ENCODE data around the gene NOTO. TPM values are rescaled to one million over a fixed set of nuclear protein-coding genes. Genes with fewer than 3 reads are reported as not detected.

The NOTO gene
- total and polyA plus RNA-seq, 2 of the 8 experiments (the other 6 are each of a cell fraction or from before 2014, with no cell fraction given): 0.33 to 0.54 TPM

- no peak for TF ChIP-seq RNF2 (IDR thresholded peaks at IDR 0.05; ENCODE audit: borderline replicate concordance, low read depth, low read length, missing control alignments, poor library complexity, severe bottlenecking)
- no peak for TF ChIP-seq EP300 (IDR thresholded peaks at IDR 0.05; ENCODE audit: borderline replicate concordance in 1 of 2, low read depth in 2 of 2, low read length in 2 of 2)
- no peak for TF ChIP-seq NRF1 (IDR thresholded peaks at IDR 0.05; ENCODE audit: low read depth, low read length)
- TF ChIP-seq ZNF274 (IDR thresholded peaks at IDR 0.05; ENCODE audit: borderline replicate concordance, extremely low read depth, low read length): no peak
- TF ChIP-seq BRCA1 (IDR thresholded peaks at IDR 0.05; ENCODE audit: low read depth, low read length): no peak
- no peak for TF ChIP-seq TCF12 (IDR thresholded peaks at IDR 0.05; ENCODE audit: low read depth, low read length)
- Histone ChIP-seq H4K91ac (replicated peaks; ENCODE audit: insufficient read length, low read length) (no peak overlapping the region), H4K20me1 (replicated peaks in 1 of 2; ENCODE audit: control insufficient read depth in 1 of 2, insufficient read depth in 2 of 2, low read length in 2 of 2) (peaks cover 4 to 21% of the 10 kb centered on the region in 2 experiments), H3K4me3 (ENCODE audit: extremely low read depth in 1 of 4, insufficient read depth in 2 of 4, low read depth in 3 of 4, low read length in 4 of 4) (no peak overlapping the region), H2BK15ac (ENCODE audit: low read length) (no peak overlapping the region), H3K14ac (ENCODE audit: insufficient read length) (no peak overlapping the region), H4K8ac (ENCODE audit: extremely low read depth, insufficient read depth, low read length) (no peak overlapping the region), H3K36me3 (ENCODE audit: control insufficient read depth in 2 of 4, insufficient read depth in 4 of 4, low read length in 3 of 4) (peaks cover 63 to 96% (median 85%) of the 10 kb centered on the region in 4 experiments), H3K18ac (ENCODE audit: extremely low read depth, low read length) (no peak overlapping the region), H2BK5ac (ENCODE audit: low read depth, low read length) (no peak overlapping the region), H2BK20ac (ENCODE audit: low read length) (no peak overlapping the region), H3K27me3 (replicated peaks in 1 of 4; ENCODE audit: control insufficient read depth in 3 of 4, extremely low read depth in 1 of 4, insufficient read depth in 3 of 4, low read length in 3 of 4) (no peaks in the 10 kb centered on the region), H3K23me2 (ENCODE audit: low read depth, low read length) (no peaks in the 10 kb centered on the region), H3K79me2 (ENCODE audit: control insufficient read depth in 1 of 2, insufficient read depth in 2 of 2, low read length in 2 of 2) (peaks cover 0 to 11% of the 10 kb centered on the region in 2 experiments; a peak in 2 of 4 replicates), H3K4ac (replicated peaks; ENCODE audit: insufficient read length, low read depth, low read length) (no peak overlapping the region), H2AFZ (ENCODE audit: low read length) (no peak overlapping the region), H4K5ac (ENCODE audit: insufficient read length, low read depth, low read length) (no peak overlapping the region), H2BK120ac (replicated peaks; ENCODE audit: low read depth, low read length) (no peak overlapping the region), H3K4me1 (replicated peaks in 1 of 4; ENCODE audit: control insufficient read depth in 3 of 4, insufficient read depth in 4 of 4, low read length in 3 of 4) (no peaks in the 10 kb centered on the region), H3K27ac (ENCODE audit: low read depth, low read length) (no peak overlapping the region), H3K23ac (ENCODE audit: insufficient read length) (no peak overlapping the region), H3K9me3 (ENCODE audit: insufficient read depth in 2 of 2, low read depth in 1 of 2, low read length in 1 of 2) (no peaks in the 10 kb centered on the region), H3K9ac (replicated peaks in 1 of 4; ENCODE audit: extremely low read depth in 1 of 4, low read depth in 3 of 4, low read length in 3 of 4) (no peak overlapping the region), H3K79me1 (ENCODE audit: low read depth, low read length) (peaks cover 2% of the 10 kb centered on the region; the same call in 1 of the 2 replicates), H2AK5ac (ENCODE audit: low read depth, low read length) (no peak overlapping the region), H2BK12ac (ENCODE audit: low read depth, low read length) (no peak overlapping the region), H3K56ac (replicated peaks; ENCODE audit: insufficient read length, low read depth, low read length) (no peak overlapping the region), H3K4me2 (ENCODE audit: insufficient read depth in 1 of 2, low read depth in 2 of 2, low read length in 2 of 2) (no peak overlapping the region)
- FAIRE-seq: no peak
- DNase-seq (ENCODE audit: low read depth in 1 of 2, low spot score in 2 of 2): no peak
- WGBS, 2 experiments (ENCODE audit: extremely low coverage in 1 of 2, insufficient coverage in 1 of 2, insufficient read length in 1 of 2, insufficient replicate concordance in 2 of 2, low coverage in 1 of 2, low lambda C conversion rate in 2 of 2, missing lambda C conversion rate in 1 of 2): 89% methylated on average over 3 of the region's 3 CpGs; no CpG with 5 or more reads in 1 of the 2 experiments
- ChIA-PET CTCF (ENCODE audit: partially characterized antibody) (interaction anchor here (1.2 to 1.5 kb wide), 4 partner anchors 12 to 42 kb away, joined by 3 to 5 read pairs (median 4); no protein-coding TSS in a partner anchor), POLR2A (ENCODE audit: partially characterized antibody) (interaction anchor here (1.3 to 6.5 kb wide), 4 partner anchors 7 to 17 kb away, joined by 3 to 65 read pairs (median 8); partner anchors contain the start of genes CCT7 and PRADC1)
These were observed 44.5 kb downstream of the NOTO start for GRCh38 chr2:73246850-73247249.

All from H1 (cell line).